ENCODE data around the gene PIEZO1.

Gene PIEZO1

GRCh38 chr16:88764913-88765349 is 20.1 kb downstream of the PIEZO1 start:
- DNase-seq: no peak

DNA sequence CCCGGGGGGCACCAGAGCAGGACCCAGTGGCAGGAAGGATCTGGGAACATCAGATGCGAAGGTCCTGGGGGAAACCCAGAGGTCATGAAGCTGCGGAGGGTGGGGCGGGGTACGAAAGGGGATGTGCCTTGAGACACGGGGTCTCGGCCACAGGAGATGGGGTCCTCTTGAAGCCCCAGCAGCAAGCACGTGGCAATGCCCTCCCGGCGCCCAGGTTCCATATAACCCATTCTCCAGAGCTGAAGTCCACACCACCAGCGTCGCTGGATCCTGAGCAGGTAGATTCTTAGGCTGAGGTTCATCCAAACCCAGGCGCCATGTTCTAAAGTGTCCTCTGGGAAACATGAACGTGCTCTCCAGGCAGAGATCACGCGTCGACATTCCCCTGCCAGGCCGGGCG is 20.9 kb downstream of the PIEZO1 start:
- no peak for DNase-seq

- no peak for DNase-seq
These were observed 21.4 kb downstream of the PIEZO1 start for GRCh38 chr16:88763502-88764053.

DNA sequence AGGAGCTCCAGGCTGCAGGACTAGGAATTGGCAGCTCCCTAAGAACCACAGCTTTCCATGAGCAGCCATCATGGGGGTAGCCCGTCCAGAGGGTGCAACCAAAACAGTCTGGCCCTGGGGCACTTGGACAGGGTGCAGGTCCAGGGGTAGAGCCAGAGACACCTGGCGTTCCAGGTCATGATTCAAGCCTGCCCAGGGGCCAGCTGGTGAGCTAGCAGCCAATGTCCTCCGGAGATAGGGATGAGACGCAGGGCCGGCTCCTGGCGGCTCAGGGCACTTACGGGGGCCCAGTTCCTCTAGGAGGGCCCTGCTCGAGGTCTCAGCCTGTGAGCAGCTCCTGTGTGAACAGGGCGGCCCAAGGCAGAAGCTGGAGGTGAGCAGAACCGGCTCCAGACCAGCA is 22.1 kb downstream of the PIEZO1 start:
- DNase-seq: no peak

- DNase-seq: no peak
These were observed 22.7 kb downstream of the PIEZO1 start for GRCh38 chr16:88762258-88762870.

DNA sequence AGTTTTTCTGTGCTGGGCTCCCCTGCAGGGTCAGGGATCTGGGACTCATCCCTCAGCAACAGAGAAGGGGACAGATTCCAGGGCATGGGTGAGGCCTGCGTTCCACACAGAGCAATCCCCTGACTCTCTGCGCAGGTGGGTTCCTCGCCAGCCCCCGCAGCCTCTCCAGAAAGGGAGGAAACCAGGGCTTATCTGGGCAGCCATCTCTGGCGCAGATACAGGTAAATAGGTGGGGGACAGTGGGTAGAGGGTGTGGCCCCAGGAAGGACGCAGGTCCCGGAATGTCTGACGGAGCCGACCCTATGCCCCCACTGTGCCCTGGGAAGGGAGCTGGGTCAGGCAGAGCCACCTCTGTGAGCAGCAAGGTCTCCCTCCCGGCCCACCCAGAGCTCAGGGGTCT is 23.2 kb downstream of the PIEZO1 start:
- no peak for DNase-seq

- no peak for DNase-seq
These were observed 23.9 kb downstream of the PIEZO1 start for GRCh38 chr16:88761143-88761534.

DNA sequence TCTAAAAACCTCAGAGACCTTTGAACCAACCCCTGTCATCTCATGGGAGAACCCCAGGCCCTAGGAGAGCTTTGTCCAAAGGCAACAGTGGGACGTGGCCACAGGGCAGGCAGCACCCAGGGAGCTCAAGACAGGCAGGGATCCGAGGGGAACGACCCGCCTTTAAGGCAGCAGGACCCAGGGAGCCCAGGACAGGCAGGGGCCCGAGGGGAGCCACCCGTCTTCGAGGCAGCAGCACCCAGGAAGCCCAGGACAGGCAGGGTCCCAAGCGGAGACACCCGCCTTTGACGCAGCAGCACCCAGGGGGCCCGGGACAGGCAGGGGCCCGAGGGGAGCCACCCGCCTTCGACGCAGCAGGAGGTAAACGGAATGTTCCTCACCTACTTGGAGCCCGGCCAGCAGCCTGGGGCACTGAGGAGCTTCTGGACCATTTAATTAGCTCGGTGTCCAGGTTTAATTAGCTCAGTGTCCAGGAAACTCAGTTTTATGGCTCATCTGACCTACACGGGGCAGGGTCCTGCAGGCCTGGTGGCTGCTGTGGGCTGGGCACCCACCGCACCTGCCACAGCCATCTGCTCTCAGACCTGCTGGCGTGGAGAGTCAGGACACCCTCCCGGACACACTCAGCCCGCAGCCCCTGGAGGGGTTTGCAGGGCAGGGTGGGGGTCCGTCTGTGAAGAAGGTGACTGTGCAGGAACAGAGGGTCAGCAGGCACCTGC is 24.4 kb downstream of the PIEZO1 start:
- no peak for DNase-seq

DNA sequence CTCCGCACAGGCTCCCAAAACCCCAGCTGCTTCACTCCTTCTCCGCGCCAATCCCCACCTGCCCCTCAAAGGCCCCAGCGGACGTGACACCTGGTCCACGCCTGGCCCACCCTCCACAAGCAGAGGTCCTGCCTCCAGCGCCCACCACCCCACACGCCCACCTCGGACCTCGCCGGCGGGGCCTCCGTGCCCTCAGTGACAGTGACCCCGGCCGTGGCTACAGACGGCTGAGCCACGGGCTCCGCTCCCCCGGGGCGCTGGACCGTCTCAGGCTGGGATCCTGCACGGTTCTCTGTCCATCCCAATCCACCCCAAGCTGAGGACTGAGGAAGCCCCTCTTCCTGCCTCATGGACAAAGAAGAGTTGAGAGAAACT is 25.1 kb downstream of the PIEZO1 start:
- DNase-seq: no peak

DNA sequence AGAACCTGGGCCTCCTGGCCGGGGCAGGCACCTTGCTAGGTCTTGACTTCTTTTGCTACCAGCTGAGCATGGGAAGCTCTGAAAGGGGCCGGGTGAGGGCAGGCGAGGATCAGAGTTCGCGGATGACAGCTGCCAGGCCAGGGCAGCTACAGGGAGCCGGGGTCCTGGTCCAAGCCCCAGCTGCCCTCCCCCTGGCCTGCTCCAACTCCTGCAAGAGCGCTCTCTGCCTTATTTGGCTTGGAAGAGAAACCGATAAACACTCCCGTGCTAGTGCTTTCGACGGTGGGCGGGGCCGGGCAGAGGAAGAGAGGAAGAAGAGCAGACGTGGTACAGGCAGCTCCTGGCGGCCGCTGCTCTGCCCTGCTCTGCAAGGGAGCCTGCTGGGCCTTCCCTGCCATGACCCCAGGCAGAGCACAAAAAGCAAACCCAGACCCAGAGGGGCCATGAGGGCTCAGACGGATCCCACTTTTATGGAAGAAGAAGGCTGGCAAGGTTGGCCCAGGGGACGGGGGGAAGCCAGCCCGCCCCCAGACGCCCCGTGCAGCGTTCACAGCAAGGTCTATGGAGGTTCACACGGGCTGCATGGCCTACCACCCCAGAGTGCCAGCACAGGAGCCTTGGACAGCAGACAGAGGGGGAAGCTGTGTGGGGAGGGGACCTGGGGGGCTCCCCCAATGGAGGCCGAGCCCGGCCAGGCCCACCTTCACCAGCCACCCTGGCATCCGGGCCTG is 25.6 kb downstream of the PIEZO1 start:
- DNase-seq: no peak

GRCh38 chr16:88758944-88759244 is 26.1 kb downstream of the PIEZO1 start:
- no peak for DNase-seq

GRCh38 chr16:88758227-88758943 is 26.6 kb downstream of the PIEZO1 start:
- no peak for DNase-seq

DNA sequence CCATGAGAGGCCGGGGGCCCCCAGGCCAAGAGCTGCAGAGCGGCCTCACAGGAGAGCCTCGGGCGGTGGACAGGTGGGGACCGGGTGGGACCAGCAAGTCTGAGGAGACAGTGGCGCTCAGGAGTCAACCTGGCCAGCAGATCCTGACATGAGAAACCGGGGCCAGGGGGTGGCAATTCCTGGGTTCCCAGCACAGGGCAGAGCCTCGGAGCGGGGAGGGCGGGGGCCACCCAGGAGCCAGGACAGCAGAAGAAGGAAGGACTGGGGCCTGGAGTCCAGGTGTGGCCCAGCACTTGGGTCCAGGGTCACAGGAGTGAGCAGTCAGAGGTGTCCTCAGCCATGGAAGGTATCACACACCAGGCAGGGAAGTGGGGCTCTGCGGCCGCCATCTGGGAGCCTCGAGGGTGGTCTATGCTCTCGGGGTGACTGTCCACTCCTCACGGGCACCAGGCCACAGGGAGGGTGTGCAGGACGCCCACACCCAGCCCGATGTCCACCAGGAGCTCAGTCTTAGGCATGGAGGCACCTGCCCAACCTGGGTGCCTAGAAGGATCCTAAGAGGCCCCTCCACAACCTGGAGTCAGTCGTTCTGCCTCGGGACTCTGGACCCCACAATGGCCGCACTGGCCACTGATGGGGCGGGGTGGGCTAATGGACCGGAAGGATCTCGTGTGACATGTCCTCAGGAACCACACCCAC is 29.1 kb downstream of the PIEZO1 start:
- no peak for DNase-seq

- DNase-seq: no peak
These were observed 29.9 kb downstream of the PIEZO1 start for GRCh38 chr16:88754912-88755744.

- no peak for DNase-seq
These were observed 30.7 kb downstream of the PIEZO1 start for GRCh38 chr16:88754109-88754911.

GRCh38 chr16:88753602-88754001 is 31.4 kb downstream of the PIEZO1 start:
- DNase-seq: no peak

DNA sequence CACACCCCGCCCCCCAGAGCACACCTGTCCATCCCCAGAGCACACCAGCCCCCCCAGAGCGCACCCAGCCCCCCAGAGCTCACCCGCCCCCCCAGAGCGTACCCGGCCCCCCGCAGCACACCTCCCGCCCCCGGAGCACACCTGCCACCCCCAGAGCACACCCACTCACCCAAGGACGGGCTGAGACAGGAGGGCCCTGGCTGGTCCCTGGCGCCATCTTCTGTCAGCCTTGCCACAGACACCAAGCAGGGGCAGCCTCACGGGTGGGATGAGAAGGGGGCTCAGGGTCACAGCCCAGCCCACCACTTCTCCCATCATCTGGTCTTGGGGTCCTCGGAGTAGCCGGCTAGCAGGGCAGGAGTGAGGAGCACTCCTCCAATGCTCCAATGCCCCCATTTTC is 31.8 kb downstream of the PIEZO1 start:
- DNase-seq: no peak

DNA sequence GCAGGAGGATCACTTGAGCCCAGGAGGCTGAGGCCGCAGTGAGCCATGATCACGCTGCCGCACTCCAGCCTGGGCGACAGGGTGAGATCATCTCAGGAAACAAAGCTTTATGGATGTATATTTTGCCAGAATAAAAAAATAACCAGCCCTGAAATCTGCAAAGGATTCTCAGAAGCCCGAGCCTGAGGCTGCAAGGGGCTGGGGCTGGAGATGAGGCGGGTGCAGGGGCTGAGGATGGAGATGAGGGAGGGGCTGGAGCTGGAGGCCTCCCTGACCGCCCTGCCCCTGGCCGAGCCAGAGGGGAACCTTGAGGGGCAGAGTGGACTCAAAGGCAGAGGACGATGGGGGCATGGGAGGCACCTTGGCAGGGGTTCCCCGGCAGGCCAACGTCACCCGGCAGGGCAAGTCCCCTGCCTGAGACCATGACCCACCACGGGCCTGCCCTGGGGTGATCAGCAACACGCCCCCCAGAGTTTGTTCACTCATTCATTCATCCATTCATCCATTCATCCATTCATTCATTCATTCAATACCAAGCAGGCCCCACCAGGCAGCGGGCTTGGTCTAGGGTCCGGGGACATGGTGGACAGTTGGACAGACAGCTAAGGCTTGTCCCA is 32.5 kb downstream of the PIEZO1 start:
- DNase-seq: no peak

GRCh38 chr16:88750854-88751253 is 34.2 kb downstream of the PIEZO1 start:
- no peak for DNase-seq

DNA sequence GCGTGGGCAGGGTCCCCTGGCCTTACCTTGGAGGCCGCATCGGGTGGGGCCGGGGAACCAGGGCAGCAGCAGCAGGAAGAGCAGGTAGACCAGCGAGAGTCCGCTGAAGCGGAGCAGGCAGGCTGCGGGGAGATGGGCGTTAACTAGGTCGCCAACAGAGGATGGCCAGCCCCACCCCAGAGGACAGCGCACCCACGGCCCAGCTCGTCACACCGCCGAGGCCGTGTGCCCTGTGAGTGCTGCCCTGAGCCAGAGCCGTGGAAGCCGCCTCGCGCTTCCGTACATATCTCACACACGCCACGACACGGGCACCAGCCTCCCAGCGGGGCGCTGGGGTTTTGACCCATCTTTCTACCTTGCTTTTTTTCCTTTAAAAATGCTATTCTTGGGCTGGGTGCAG is 35.7 kb downstream of the PIEZO1 start:
- no peak for DNase-seq

DNA sequence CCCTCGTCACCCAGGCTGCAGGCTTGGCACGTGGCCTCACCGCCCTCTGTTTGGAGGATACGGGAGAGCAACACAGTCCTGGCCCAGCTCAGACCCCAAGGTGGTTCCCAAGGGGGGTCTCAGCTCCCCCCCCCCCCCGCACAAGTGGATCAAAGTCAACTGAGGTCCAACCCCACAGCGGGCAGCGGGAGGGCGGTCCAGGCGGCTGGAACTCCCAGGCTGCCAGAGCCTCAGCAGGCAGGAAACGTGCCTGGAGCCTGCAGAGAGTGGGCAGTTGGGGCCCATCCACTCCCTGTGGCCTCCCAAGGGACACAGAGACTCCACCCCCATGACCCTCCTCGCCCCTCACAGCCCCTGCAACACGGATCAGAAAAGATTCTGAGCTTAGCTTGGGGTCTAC is 36.7 kb downstream of the PIEZO1 start:
- no peak for DNase-seq
